Naive thymus-derived CD4-positive, alpha-beta T cell (primary cell): ENCODE results near the gene SFTPD. TPM values are rescaled to one million over a fixed set of nuclear protein-coding genes. Genes with fewer than 3 reads are reported as not detected.

Experiments used
- ATAC-seq: fragments of 150-1000 bp; cut with Tn5 transposase; 2 replicates; pipeline ENCODE4 v1.10.0; 2021; ENCODE audit warnings: mild to moderate bottlenecking, moderate library complexity
- CTCF ChIA-PET: fragments of 350-600 bp; sonication (Branson Sonifier 250); formaldehyde crosslinking; loops from one replicate; lab custom pipeline; 2021; ENCODE audit warnings: antibody characterized with exemption; lab: Charles Lee
- POLR2A ChIA-PET: fragments of 350-600 bp; sonication (Branson Sonifier 250); formaldehyde crosslinking; loops from one replicate; lab custom pipeline; 2021; ENCODE audit warnings: antibody characterized with exemption, inconsistent platforms; lab: Charles Lee
- DNase-seq, 9 donors: peaks; one replicate each; pipeline versions ENCODE4 v3.0.0 to v3.0.0-alpha.2; 2020 to 2022; ENCODE audit warnings: mixed read lengths in 1 of 9
- H3K27ac ChIP-seq: one replicate; pipeline ENCODE4 v1.7.0; 2013; ENCODE audit warnings: mild to moderate bottlenecking, low read depth, low read length, moderate library complexity
- H3K27me3 ChIP-seq, 2 donors: one replicate each; pipeline ENCODE4 v1.7.0; 2013; ENCODE audit warnings: low read length in 2 of 2, mild to moderate bottlenecking in 2 of 2, moderate library complexity in 2 of 2; ENCODE audit not compliant: control insufficient read depth in 2 of 2, insufficient read depth in 2 of 2
- H3K36me3 ChIP-seq, 3 experiments: 1 replicate in 2 of 3; 2 replicates in 1 of 3; pipeline ENCODE4 v1.7.0; 2013; ENCODE audit warnings: low read length in 3 of 3, mild to moderate bottlenecking in 3 of 3, moderate library complexity in 1 of 3; ENCODE audit not compliant: insufficient read depth in 3 of 3, control insufficient read depth in 2 of 3
- H3K4me1 ChIP-seq, 2 donors: one replicate each; pipeline ENCODE4 v1.7.0; 2013; ENCODE audit warnings: low read length in 2 of 2, mild to moderate bottlenecking in 2 of 2, moderate library complexity in 1 of 2; ENCODE audit not compliant: control insufficient read depth in 2 of 2, insufficient read depth in 2 of 2
- H3K4me3 ChIP-seq: 2 replicates; pipeline ENCODE4 v1.7.0; 2013; ENCODE audit warnings: mild to moderate bottlenecking, low read length
- H3K9me3 ChIP-seq, 3 experiments: 1 replicate in 2 of 3; 2 replicates in 1 of 3; pipeline ENCODE4 v1.7.0; 2013; ENCODE audit warnings: low read length in 3 of 3; ENCODE audit not compliant: control insufficient read depth in 2 of 3
- H3K27ac Mint-ChIP-seq, 9 donors: one replicate each; pipeline ENCODE4 v1.8.0; 2020 to 2022; ENCODE audit warnings: mixed read lengths in 9 of 9, mild to moderate bottlenecking in 8 of 9, moderate library complexity in 5 of 9, inconsistent platforms in 2 of 9
- H3K27me3 Mint-ChIP-seq, 5 donors: one replicate each; pipeline ENCODE4 v1.8.0; 2021 to 2022; ENCODE audit warnings: mixed read lengths in 5 of 5, mild to moderate bottlenecking in 1 of 5
- H3K36me3 Mint-ChIP-seq, 5 donors: one replicate each; pipeline ENCODE4 v1.8.0; 2020 to 2022; ENCODE audit warnings: mixed read lengths in 5 of 5, mild to moderate bottlenecking in 3 of 5, inconsistent platforms in 1 of 5
- H3K4me1 Mint-ChIP-seq, 7 donors: one replicate each; pipeline ENCODE4 v1.8.0; 2020 to 2022; ENCODE audit warnings: mixed read lengths in 7 of 7, mild to moderate bottlenecking in 3 of 7, inconsistent platforms in 1 of 7
- H3K4me3 Mint-ChIP-seq, 10 donors: one replicate each; pipeline ENCODE4 v1.8.0; 2020 to 2022; ENCODE audit warnings: mild to moderate bottlenecking in 10 of 10, mixed read lengths in 10 of 10, moderate library complexity in 6 of 10, inconsistent platforms in 2 of 10
- H3K9me3 Mint-ChIP-seq, 11 donors: one replicate each; pipeline ENCODE4 v1.8.0; 2020 to 2022; ENCODE audit warnings: mixed read lengths in 11 of 11, mild to moderate bottlenecking in 4 of 11, inconsistent platforms in 1 of 11, moderate library complexity in 1 of 11
- intact Hi-C, 2 donors: fragments of 100-400 bp; cut with micrococcal nuclease; formaldehyde crosslinking; loops; one replicate each; pipeline ENCODE4 v1.15.1; 2023
- polyA plus RNA-seq, 2 donors: library from polyadenylated mRNA; unstranded; fragments of 300-500 nt; fragmentation: Illumina TruSeq; gene quantifications; one replicate each; pipeline ENCODE4 v1.2.3, GENCODE V29; 2021
- total RNA-seq, 6 experiments: library from RNA in 5 of 6; stranded (reverse) in 5 of 6; gene quantifications; 1 replicate in 5 of 6; 2 replicates in 1 of 6; pipeline ENCODE4 v1.2.3 and lab custom pipeline; 2021 to 2026

Gene SFTPD
- total and polyA plus RNA-seq, 7 experiments from 2014 or later = 0.59 TPM; not detected in 6

GRCh38 chr10:79932841-79933379 lies 16.0 kb downstream of the SFTPD start:
- Mint-ChIP-seq H3K9me3 (no peaks in the 10 kb centered on the region), H3K27me3 (peaks cover 27 to 54% (median 40%) of the 10 kb centered on the region in 5 donors), H3K27ac (no peak overlapping the region), H3K4me3 (no peak overlapping the region), H3K36me3 (peaks cover 0 to 5% (median 0%) of the 10 kb centered on the region in 5 donors), H3K4me1 (peaks cover 0 to 6% (median 3%) of the 10 kb centered on the region in 7 donors)
- no peaks in the 10 kb centered on the region for H3K27me3 ChIP-seq
- intact Hi-C loops = no loop called here
- ChIA-PET POLR2A (no interaction called here), CTCF (no interaction called here)
- H3K4me1 ChIP-seq = no peaks in the 10 kb centered on the region
- H3K27ac ChIP-seq = no peak overlapping the region
- no peaks in the 10 kb centered on the region for H3K9me3 ChIP-seq
- DNase-seq (no peak), ATAC-seq (no peak)
- no peaks in the 10 kb centered on the region for H3K36me3 ChIP-seq
- H3K4me3 ChIP-seq = no peak overlapping the region

GRCh38 chr10:79932307-79932706 lies 16.6 kb downstream of the SFTPD start:
- Histone ChIP-seq H3K9me3 (no peaks in the 10 kb centered on the region), H3K4me1 (no peaks in the 10 kb centered on the region), H3K36me3 (no peaks in the 10 kb centered on the region), H3K4me3 (no peak overlapping the region), H3K27ac (no peak overlapping the region), H3K27me3 (no peaks in the 10 kb centered on the region)
- POLR2A ChIA-PET = no interaction called here
- intact Hi-C loops = no loop called here
- Mint-ChIP-seq H3K4me3 (no peak overlapping the region), H3K27me3 (peaks cover 27 to 53% (median 38%) of the 10 kb centered on the region in 5 donors), H3K4me1 (peaks cover 0 to 6% (median 3%) of the 10 kb centered on the region in 7 donors), H3K27ac (no peak overlapping the region), H3K9me3 (peaks cover 0 to under 1% (median 0%) of the 10 kb centered on the region in 11 donors), H3K36me3 (peaks cover 0 to 5% (median 0%) of the 10 kb centered on the region in 5 donors)
- no peak for ATAC-seq
- DNase-seq = no peak
- CTCF ChIA-PET = no interaction called here

GRCh38 chr10:79930751-79931150 lies 18.2 kb downstream of the SFTPD start:
- Mint-ChIP-seq H3K9me3 (peaks cover 0 to 7% (median 0%) of the 10 kb centered on the region in 11 donors), H3K27ac (no peak overlapping the region), H3K36me3 (peaks cover 0 to 2% (median 0%) of the 10 kb centered on the region in 5 donors), H3K4me1 (peaks cover 0 to 6% (median 0%) of the 10 kb centered on the region in 7 donors), H3K4me3 (no peak overlapping the region), H3K27me3 (peaks cover 27 to 41% (median 35%) of the 10 kb centered on the region in 5 donors)
- Histone ChIP-seq H3K27me3 (no peaks in the 10 kb centered on the region), H3K9me3 (no peaks in the 10 kb centered on the region), H3K4me3 (no peak overlapping the region), H3K4me1 (no peaks in the 10 kb centered on the region), H3K36me3 (no peaks in the 10 kb centered on the region), H3K27ac (no peak overlapping the region)
- CTCF ChIA-PET = no interaction called here
- intact Hi-C loops = no loop called here
- POLR2A ChIA-PET = no interaction called here
- DNase-seq (no peak), ATAC-seq (no peak)

- Histone ChIP-seq H3K4me3 (no peak overlapping the region), H3K27ac (no peak overlapping the region), H3K27me3 (no peaks in the 10 kb centered on the region), H3K9me3 (no peaks in the 10 kb centered on the region), H3K36me3 (no peaks in the 10 kb centered on the region), H3K4me1 (no peaks in the 10 kb centered on the region)
- DNase-seq = no peak
- Mint-ChIP-seq H3K36me3 (peaks cover 0 to 2% (median 0%) of the 10 kb centered on the region in 5 donors), H3K4me3 (no peak overlapping the region), H3K27me3 (peaks cover 27 to 37% (median 35%) of the 10 kb centered on the region in 5 donors), H3K4me1 (peaks cover 0 to 6% (median 0%) of the 10 kb centered on the region in 7 donors), H3K9me3 (peaks cover 0 to 7% (median 0%) of the 10 kb centered on the region in 11 donors), H3K27ac (no peak overlapping the region)
- no peak for ATAC-seq
- ChIA-PET CTCF (no interaction called here), POLR2A (no interaction called here)
- intact Hi-C loops = no loop called here
These were observed 18.6 kb downstream of the SFTPD start for GRCh38 chr10:79930267-79930666.

GRCh38 chr10:79929409-79929904 lies 19.4 kb downstream of the SFTPD start:
- H3K27me3 Mint-ChIP-seq = peaks cover 27 to 37% (median 33%) of the 10 kb centered on the region in 5 donors
- intact Hi-C loops = loop anchor here (1.0 to 2.0 kb wide), 3 partner anchors 151 to 392 kb away; no protein-coding TSS in a partner anchor
- peaks cover 0 to 2% (median 0%) of the 10 kb centered on the region in 5 donors for H3K36me3 Mint-ChIP-seq
- ChIA-PET CTCF (interaction anchor here (1.0 to 1.1 kb wide), 2 partner anchors 9 to 392 kb away, joined by 3 read pairs; no protein-coding TSS in a partner anchor), POLR2A (no interaction called here)
- H3K27me3 ChIP-seq = no peaks in the 10 kb centered on the region
- H3K9me3 ChIP-seq = no peaks in the 10 kb centered on the region
- H3K4me3 ChIP-seq = no peak overlapping the region
- H3K4me1 ChIP-seq = no peaks in the 10 kb centered on the region
- ATAC-seq (peak; percentile 84), DNase-seq (peak; percentile 27 to 81 (median 49))
- no peaks in the 10 kb centered on the region for H3K36me3 ChIP-seq
- peaks cover 0 to 6% (median 0%) of the 10 kb centered on the region in 7 donors for H3K4me1 Mint-ChIP-seq
- peaks cover 0 to 7% (median 0%) of the 10 kb centered on the region in 11 donors for H3K9me3 Mint-ChIP-seq
- no peak overlapping the region for H3K27ac Mint-ChIP-seq
- no peak overlapping the region for H3K27ac ChIP-seq
- H3K4me3 Mint-ChIP-seq = no peak overlapping the region

GRCh38 chr10:79928028-79928583 lies 20.8 kb downstream of the SFTPD start:
- H3K4me3 Mint-ChIP-seq = no peak overlapping the region
- peaks cover 0 to 6% (median 0%) of the 10 kb centered on the region in 7 donors for H3K4me1 Mint-ChIP-seq
- ChIA-PET CTCF (interaction anchor here (1.0 kb wide), 1 partner anchor 12 kb away, joined by 3 read pairs; no protein-coding TSS in a partner anchor), POLR2A (no interaction called here)
- no peak for ATAC-seq
- H3K27ac Mint-ChIP-seq = no peak overlapping the region
- peaks cover 21 to 32% (median 26%) of the 10 kb centered on the region in 5 donors for H3K27me3 Mint-ChIP-seq
- intact Hi-C loops = loop anchor here in 1 of 2 donors (2.0 kb wide), 1 partner anchor 149 kb away; no protein-coding TSS in a partner anchor
- Histone ChIP-seq H3K9me3 (no peaks in the 10 kb centered on the region), H3K27ac (no peak overlapping the region), H3K27me3 (no peaks in the 10 kb centered on the region), H3K4me1 (no peaks in the 10 kb centered on the region), H3K4me3 (no peak overlapping the region), H3K36me3 (no peaks in the 10 kb centered on the region)
- peaks cover 0 to 2% (median 0%) of the 10 kb centered on the region in 5 donors for H3K36me3 Mint-ChIP-seq
- peaks cover 0 to 7% (median 0%) of the 10 kb centered on the region in 11 donors for H3K9me3 Mint-ChIP-seq
- DNase-seq = no peak
